ENCODE measurements around the gene ODAD4. TPM values are rescaled to one million over a fixed set of nuclear protein-coding genes. Genes with fewer than 3 reads are reported as not detected.
A peak's percentile ranks its signal among the peaks of the same experiment; 100 is the strongest.
"Not testable (repeated sequence)": the region's sequence is repeated elsewhere in the genome, so short reads cannot be mapped to it uniquely, and the experiment has no call there.

Gene ODAD4
- total and polyA plus RNA-seq, 3 donors from 2014 or later: 22.3 to 53.7 (median 26.0) TPM

- Histone ChIP-seq H3K4me3 (no peak overlapping the region), H3K36me3 (ENCODE audit: low read depth, missing control alignments) (no peaks in the 10 kb centered on the region), H3K27me3 (no peaks in the 10 kb centered on the region), H3K27ac (no peak overlapping the region), H3K4me1 (no peaks in the 10 kb centered on the region), H3K9me3 (no peaks in the 10 kb centered on the region)
- 85 to 93% methylated on average over 3 of the region's 3 CpGs for WGBS, 2 donors
- no peak for DNase-seq
- TF ChIP-seq POLR2A (IDR thresholded peaks at IDR 0.05): no peak
- TF ChIP-seq, protein P1, sequence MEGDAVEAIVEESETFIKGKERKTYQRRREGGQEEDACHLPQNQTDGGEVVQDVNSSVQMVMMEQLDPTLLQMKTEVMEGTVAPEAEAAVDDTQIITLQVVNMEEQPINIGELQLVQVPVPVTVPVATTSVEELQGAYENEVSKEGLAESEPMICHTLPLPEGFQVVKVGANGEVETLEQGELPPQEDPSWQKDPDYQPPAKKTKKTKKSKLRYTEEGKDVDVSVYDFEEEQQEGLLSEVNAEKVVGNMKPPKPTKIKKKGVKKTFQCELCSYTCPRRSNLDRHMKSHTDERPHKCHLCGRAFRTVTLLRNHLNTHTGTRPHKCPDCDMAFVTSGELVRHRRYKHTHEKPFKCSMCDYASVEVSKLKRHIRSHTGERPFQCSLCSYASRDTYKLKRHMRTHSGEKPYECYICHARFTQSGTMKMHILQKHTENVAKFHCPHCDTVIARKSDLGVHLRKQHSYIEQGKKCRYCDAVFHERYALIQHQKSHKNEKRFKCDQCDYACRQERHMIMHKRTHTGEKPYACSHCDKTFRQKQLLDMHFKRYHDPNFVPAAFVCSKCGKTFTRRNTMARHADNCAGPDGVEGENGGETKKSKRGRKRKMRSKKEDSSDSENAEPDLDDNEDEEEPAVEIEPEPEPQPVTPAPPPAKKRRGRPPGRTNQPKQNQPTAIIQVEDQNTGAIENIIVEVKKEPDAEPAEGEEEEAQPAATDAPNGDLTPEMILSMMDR (IDR thresholded peaks at IDR 0.05): no peak
- intact Hi-C loops (cut with DNase I; ENCODE audit: low total_unique reads): no loop called here
These were observed 72.4 kb downstream of the ODAD4 start for GRCh38 chr17:42002792-42003301.

- no peak for DNase-seq
- no peak overlapping the region for H3K4me3 ChIP-seq
- no peaks in the 10 kb centered on the region for H3K4me1 ChIP-seq
- H3K27me3 ChIP-seq: no peaks in the 10 kb centered on the region
- WGBS, 2 donors: 81 to 88% methylated on average over 1 of the region's 1 CpG
- no peak for TF ChIP-seq POLR2A (IDR thresholded peaks at IDR 0.05)
- TF ChIP-seq, protein P1 (IDR thresholded peaks at IDR 0.05): no peak
- no peaks in the 10 kb centered on the region for H3K36me3 ChIP-seq (ENCODE audit: low read depth, missing control alignments)
- intact Hi-C loops (cut with DNase I; ENCODE audit: low total_unique reads): no loop called here
- H3K27ac ChIP-seq: no peak overlapping the region
- no peaks in the 10 kb centered on the region for H3K9me3 ChIP-seq
These were observed 74.7 kb downstream of the ODAD4 start for GRCh38 chr17:42005166-42005565.

GRCh38 chr17:42009170-42009569 lies 78.8 kb downstream of the ODAD4 start:
- WGBS, 2 donors: 76 to 89% methylated on average over 4 of the region's 4 CpGs
- intact Hi-C loops (cut with DNase I; ENCODE audit: low total_unique reads): no loop called here
- no peak overlapping the region for H3K4me3 ChIP-seq
- no peaks in the 10 kb centered on the region for H3K27me3 ChIP-seq
- H3K27ac ChIP-seq: no peak overlapping the region
- DNase-seq: no peak
- no peaks in the 10 kb centered on the region for H3K9me3 ChIP-seq
- no peaks in the 10 kb centered on the region for H3K36me3 ChIP-seq (ENCODE audit: low read depth, missing control alignments)
- peaks cover 9% of the 10 kb centered on the region for H3K4me1 ChIP-seq
- no peak for TF ChIP-seq POLR2A (IDR thresholded peaks at IDR 0.05)
- TF ChIP-seq, protein P1 (IDR thresholded peaks at IDR 0.05): no peak

- H3K4me3 ChIP-seq; H3K27ac ChIP-seq; H3K4me1 ChIP-seq; DNase-seq; intact Hi-C loops (cut with DNase I; ENCODE audit: low total_unique reads); H3K36me3 ChIP-seq (ENCODE audit: low read depth, missing control alignments); H3K9me3 ChIP-seq; H3K27me3 ChIP-seq: not testable (repeated sequence)
- WGBS, 2 donors: 74 to 77% methylated on average over 9 of the region's 9 CpGs
These were observed 79.9 kb downstream of the ODAD4 start for GRCh38 chr17:42010266-42010680.

- H3K4me1 ChIP-seq: peaks cover 9% of the 10 kb centered on the region
- no peak overlapping the region for H3K27ac ChIP-seq
- intact Hi-C loops (cut with DNase I; ENCODE audit: low total_unique reads): no loop called here
- TF ChIP-seq, protein P1 (IDR thresholded peaks at IDR 0.05): no peak
- no peaks in the 10 kb centered on the region for H3K9me3 ChIP-seq
- H3K27me3 ChIP-seq: no peaks in the 10 kb centered on the region
- H3K36me3 ChIP-seq (ENCODE audit: low read depth, missing control alignments): no peaks in the 10 kb centered on the region
- no peak overlapping the region for H3K4me3 ChIP-seq
- peak; percentile 60 for DNase-seq
- WGBS, 2 donors: 84 to 90% methylated on average over 3 of the region's 3 CpGs
These were observed 80.6 kb downstream of the ODAD4 start for GRCh38 chr17:42010898-42011516.

- DNase-seq; H3K27me3 ChIP-seq; H3K9me3 ChIP-seq; intact Hi-C loops (cut with DNase I; ENCODE audit: low total_unique reads); H3K27ac ChIP-seq; H3K36me3 ChIP-seq (ENCODE audit: low read depth, missing control alignments); H3K4me1 ChIP-seq; H3K4me3 ChIP-seq: not testable (repeated sequence)
- 76 to 84% methylated on average over 4 of the region's 4 CpGs for WGBS, 2 donors
These were observed 81.9 kb downstream of the ODAD4 start for GRCh38 chr17:42012363-42012762.

DNA sequence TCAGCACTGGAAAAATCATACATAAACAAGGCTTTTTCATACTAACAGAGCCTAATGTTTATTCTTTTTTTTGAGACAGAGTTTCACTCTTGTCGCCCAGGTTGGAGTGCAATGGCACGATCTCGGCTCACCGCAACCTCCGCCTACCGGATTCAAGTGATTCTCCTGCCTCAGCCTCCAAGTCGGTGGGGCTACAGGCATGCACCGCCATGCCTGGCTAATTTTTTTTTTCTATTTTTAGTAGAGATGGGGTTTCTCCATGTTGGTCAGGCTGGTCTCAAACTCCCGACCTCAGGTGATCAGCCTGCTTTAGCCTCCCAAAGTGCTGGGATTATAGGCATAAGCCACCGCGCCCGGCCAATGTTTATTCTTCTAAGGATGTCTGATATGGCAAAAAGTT lies 83.3 kb downstream of the ODAD4 start:
- H3K27ac ChIP-seq; H3K27me3 ChIP-seq; H3K4me3 ChIP-seq; H3K9me3 ChIP-seq; DNase-seq; H3K36me3 ChIP-seq (ENCODE audit: low read depth, missing control alignments); intact Hi-C loops (cut with DNase I; ENCODE audit: low total_unique reads): not testable (repeated sequence)
- H3K4me1 ChIP-seq: peaks cover 13% of the 10 kb centered on the region
- WGBS, 2 donors: 91 to 93% methylated on average over 12 of the region's 12 CpGs
